Osteoblast (primary cell): ENCODE results near the gene RARB. TPM values are rescaled to one million over a fixed set of nuclear protein-coding genes. Genes with fewer than 3 reads are reported as not detected.

Experiments
- DNase-seq: peaks from one replicate; pipeline ENCODE4 v3.0.0; 2011; ENCODE audit warnings: low spot score, mixed read lengths; ENCODE audit not compliant: insufficient read length; ENCODE audit errors: missing footprints
- H2AFZ ChIP-seq: 2 replicates; pipeline ENCODE4 v1.6.0; 2011; ENCODE audit warnings: mild to moderate bottlenecking, low read length
- H3K27ac ChIP-seq: 2 replicates; pipeline ENCODE4 v1.5.1; 2011; ENCODE audit warnings: mild to moderate bottlenecking, low read depth, low read length, moderate library complexity
- H3K27me3 ChIP-seq: 2 replicates; pipeline ENCODE4 v1.6.0; 2012; ENCODE audit warnings: mild to moderate bottlenecking, control low read depth, inconsistent platforms, low read length, moderate library complexity; ENCODE audit not compliant: insufficient read depth
- H3K36me3 ChIP-seq: 2 replicates; pipeline ENCODE4 v1.5.1; 2011; ENCODE audit warnings: mild to moderate bottlenecking, low read length, control low read depth, moderate library complexity; ENCODE audit not compliant: insufficient read depth
- H3K4me1 ChIP-seq: 2 replicates; pipeline ENCODE4 v1.5.1; 2011; ENCODE audit warnings: mild to moderate bottlenecking, low read length, control low read depth, moderate library complexity; ENCODE audit not compliant: insufficient read depth
- H3K4me2 ChIP-seq: 2 replicates; pipeline ENCODE4 v1.6.0; 2011; ENCODE audit warnings: mild to moderate bottlenecking, low read length; ENCODE audit not compliant: insufficient read depth
- H3K4me3 ChIP-seq: fragments of 200-600 bp; sonication (generic); 3 replicates; pipeline ENCODE4 v1.5.1; 2012; ENCODE audit warnings: mild to moderate bottlenecking, low read length, inconsistent platforms; ENCODE audit not compliant: insufficient read depth
- H3K79me2 ChIP-seq: 2 replicates; pipeline ENCODE4 v1.6.0; 2012; ENCODE audit warnings: mild to moderate bottlenecking, low read length, control low read depth, inconsistent platforms; ENCODE audit not compliant: insufficient read depth
- H3K9me3 ChIP-seq: 2 replicates; pipeline ENCODE4 v1.5.1; 2011; ENCODE audit warnings: low read depth, low read length, control low read depth
- H4K20me1 ChIP-seq: 2 replicates; pipeline ENCODE4 v1.6.0; 2012; ENCODE audit warnings: mild to moderate bottlenecking, low read length, control low read depth; ENCODE audit not compliant: insufficient read depth
- total RNA-seq: library from RNA; depleted of rRNA; stranded (reverse); fragments of >200 nt; gene quantifications from 2 replicates; pipeline ENCODE4 v1.2.3, GENCODE V29; 2012
- TF ChIP-seq, protein P1 (sequence below): IDR thresholded peaks from 2 replicates; pipeline ENCODE4 v1.5.1; 2011; ENCODE audit warnings: mild to moderate bottlenecking, low read depth, low read length, moderate library complexity; ENCODE audit errors: extremely low read depth

RARB gene
- total RNA-seq, 1 donor: 7.6 TPM

DNA sequence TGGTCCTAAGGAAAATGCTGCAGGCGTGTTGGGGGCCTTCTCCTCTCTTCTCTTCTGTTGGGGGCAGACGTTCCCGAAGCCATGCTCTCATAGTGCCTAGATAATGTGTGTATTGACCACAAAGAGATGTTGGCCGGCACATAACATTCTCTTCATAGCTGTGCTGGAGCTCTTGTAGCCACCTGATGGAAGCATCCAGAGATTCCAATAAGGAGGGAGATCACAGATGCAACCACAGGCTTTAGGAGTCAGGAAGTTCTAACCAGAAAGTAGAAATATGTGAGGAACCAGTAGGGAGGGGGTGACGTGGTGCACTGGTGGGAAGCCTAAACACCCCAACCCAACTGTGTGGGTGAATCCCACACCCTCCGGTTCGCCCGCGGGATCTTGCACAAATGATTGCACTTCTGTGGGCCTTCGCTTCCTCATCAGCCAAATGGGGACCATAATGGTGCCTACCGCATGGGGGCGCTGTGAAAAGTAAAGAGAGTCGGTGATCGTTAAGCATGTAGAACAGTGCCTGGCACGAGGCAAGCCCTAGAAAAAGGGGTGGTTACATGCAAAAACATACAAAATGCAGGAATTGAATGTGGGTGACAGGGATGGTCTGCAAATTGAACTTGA, 148.9 kb downstream of the RARB start:
- Histone ChIP-seq H3K4me1 (peaks cover 19% of the 10 kb centered on the region), H3K9me3 (no peaks in the 10 kb centered on the region), H3K4me3 (no peak overlapping the region), H3K4me2 (no peak overlapping the region), H4K20me1 (no peaks in the 10 kb centered on the region), H3K36me3 (peaks cover 9% of the 10 kb centered on the region), H3K27ac (no peak overlapping the region), H2AFZ (no peak overlapping the region), H3K27me3 (no peaks in the 10 kb centered on the region), H3K79me2 (no peaks in the 10 kb centered on the region)
- no peak for DNase-seq
- TF ChIP-seq, protein P1, sequence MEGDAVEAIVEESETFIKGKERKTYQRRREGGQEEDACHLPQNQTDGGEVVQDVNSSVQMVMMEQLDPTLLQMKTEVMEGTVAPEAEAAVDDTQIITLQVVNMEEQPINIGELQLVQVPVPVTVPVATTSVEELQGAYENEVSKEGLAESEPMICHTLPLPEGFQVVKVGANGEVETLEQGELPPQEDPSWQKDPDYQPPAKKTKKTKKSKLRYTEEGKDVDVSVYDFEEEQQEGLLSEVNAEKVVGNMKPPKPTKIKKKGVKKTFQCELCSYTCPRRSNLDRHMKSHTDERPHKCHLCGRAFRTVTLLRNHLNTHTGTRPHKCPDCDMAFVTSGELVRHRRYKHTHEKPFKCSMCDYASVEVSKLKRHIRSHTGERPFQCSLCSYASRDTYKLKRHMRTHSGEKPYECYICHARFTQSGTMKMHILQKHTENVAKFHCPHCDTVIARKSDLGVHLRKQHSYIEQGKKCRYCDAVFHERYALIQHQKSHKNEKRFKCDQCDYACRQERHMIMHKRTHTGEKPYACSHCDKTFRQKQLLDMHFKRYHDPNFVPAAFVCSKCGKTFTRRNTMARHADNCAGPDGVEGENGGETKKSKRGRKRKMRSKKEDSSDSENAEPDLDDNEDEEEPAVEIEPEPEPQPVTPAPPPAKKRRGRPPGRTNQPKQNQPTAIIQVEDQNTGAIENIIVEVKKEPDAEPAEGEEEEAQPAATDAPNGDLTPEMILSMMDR: peak; percentile 9

DNA sequence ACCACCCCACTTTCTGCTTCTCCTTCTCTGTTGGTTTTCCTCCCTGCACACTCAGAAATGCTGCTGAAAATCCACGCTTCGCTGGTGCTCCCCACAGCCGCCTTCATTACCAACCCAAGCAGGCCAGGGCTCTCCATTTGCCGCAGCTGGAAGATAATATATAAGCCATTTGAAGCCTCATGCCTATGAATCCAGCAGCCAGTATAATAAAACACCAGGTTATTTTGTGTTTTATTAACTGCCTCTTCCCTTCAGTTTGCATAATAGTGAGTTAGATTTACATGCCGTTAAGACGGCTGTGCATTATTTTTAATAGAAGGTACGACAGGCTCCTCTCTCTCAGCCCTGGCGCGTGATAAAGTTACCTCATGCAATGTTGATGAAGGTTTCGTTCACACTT, 150.0 kb downstream of the RARB start:
- no peak for DNase-seq
- H3K4me1 ChIP-seq: peaks cover 11% of the 10 kb centered on the region
- H3K79me2 ChIP-seq: no peaks in the 10 kb centered on the region
- no peaks in the 10 kb centered on the region for H3K27me3 ChIP-seq
- peaks cover 9% of the 10 kb centered on the region for H3K36me3 ChIP-seq
- TF ChIP-seq, protein P1: no peak
- H4K20me1 ChIP-seq: no peaks in the 10 kb centered on the region
- peaks cover 5% of the 10 kb centered on the region for H3K9me3 ChIP-seq
- H3K4me2 ChIP-seq: no peak overlapping the region
- no peak overlapping the region for H2AFZ ChIP-seq
- no peak overlapping the region for H3K27ac ChIP-seq
- H3K4me3 ChIP-seq: no peak overlapping the region

DNA sequence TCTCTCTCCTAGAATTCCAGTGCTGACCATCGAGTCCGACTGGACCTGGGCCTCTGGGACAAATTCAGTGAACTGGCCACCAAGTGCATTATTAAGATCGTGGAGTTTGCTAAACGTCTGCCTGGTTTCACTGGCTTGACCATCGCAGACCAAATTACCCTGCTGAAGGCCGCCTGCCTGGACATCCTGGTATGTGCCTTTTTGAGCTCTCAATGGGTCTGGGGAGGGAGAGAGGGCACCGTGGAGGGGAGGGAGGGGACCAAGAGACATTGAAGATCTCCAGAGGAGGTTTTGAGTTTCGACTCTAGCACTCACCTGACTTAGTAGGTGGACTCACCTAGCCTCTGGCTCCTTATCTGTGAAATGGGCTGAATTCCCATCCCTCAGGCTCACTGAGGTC, 152.5 kb downstream of the RARB start:
- H4K20me1 ChIP-seq: no peaks in the 10 kb centered on the region
- H3K4me3 ChIP-seq: no peak overlapping the region
- peaks cover 5% of the 10 kb centered on the region for H3K9me3 ChIP-seq
- TF ChIP-seq, protein P1: no peak
- DNase-seq: no peak
- H2AFZ ChIP-seq: no peak overlapping the region
- H3K27me3 ChIP-seq: no peaks in the 10 kb centered on the region
- H3K27ac ChIP-seq: no peak overlapping the region
- peaks cover 9% of the 10 kb centered on the region for H3K36me3 ChIP-seq
- H3K79me2 ChIP-seq: no peaks in the 10 kb centered on the region
- H3K4me2 ChIP-seq: no peak overlapping the region
- H3K4me1 ChIP-seq: peaks cover 8% of the 10 kb centered on the region

DNA sequence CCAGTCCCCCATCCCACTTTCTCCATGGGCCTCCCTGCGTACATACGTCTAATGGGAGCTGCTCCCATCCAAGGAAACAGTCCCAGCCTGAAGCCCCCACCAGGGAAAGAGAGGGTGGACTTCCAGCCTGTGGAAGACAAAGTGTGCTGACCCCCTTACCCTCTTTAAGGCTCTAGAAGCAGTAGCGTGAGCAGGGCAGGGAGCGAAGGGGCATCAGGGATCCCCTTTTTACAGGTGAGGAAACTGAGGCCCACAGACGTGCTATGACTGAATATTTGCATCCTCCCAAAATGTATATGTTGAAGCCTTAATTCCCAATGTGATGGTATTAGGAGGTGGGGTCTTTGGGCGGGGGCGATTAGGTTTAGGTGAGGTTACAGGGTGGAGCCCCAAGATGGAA, 153.3 kb downstream of the RARB start:
- H3K27ac ChIP-seq: peak overlapping the region; percentile 74
- TF ChIP-seq, protein P1: no peak
- no peak for DNase-seq

More for the DNA sequence above, 153.3 kb downstream of the RARB start:
- Histone ChIP-seq H3K27me3 (no peaks in the 10 kb centered on the region), H2AFZ (no peak overlapping the region), H3K4me3 (no peak overlapping the region), H3K4me1 (peaks cover 9% of the 10 kb centered on the region), H3K79me2 (no peaks in the 10 kb centered on the region), H3K36me3 (peaks cover 9% of the 10 kb centered on the region), H3K4me2 (no peak overlapping the region), H3K9me3 (peaks cover 5% of the 10 kb centered on the region), H4K20me1 (no peaks in the 10 kb centered on the region)
